ENCODE results near the gene PRDM4.
A peak's percentile ranks its signal among the peaks of the same experiment; 100 is the strongest.
"Not testable (repeated sequence)": the region's sequence is repeated elsewhere in the genome, so short reads cannot be mapped to it uniquely, and the experiment has no call there.

Gene PRDM4

DNA sequence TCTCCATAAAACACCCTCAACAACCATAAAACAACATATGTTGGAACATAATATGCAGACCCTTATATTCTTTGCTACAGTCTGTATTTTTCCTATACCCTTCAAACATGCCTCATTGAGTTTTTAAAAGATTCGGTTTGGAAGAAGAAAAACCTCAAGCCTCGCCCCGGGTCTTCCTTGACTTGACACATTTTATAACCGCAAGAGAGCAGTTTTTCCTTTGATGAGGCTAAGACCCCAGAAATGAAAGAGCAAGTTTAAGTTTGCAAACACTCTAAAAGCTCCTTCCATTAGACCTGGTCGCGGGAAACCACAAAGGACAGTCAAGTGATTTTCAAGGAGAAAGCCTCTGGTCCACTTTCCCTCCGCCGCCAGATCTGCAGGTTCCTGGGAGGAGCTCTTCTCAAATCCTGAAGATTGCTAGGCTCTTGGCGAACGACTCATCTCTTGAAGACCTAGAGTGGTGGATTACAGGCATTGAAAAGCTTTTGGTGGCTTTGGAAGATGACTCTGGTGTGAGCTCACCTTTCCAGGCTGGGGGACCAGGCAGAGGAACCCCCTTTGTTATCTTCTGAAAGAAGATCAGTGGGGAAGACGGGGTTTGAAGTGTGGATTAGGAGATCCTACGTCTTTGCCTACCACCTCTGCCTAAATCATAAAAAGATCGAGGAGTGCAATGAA lies 13.6 kb upstream of the PRDM4 start, which contains the start of gene ASCL4:
ASCL4 (plus strand) TSS at position 356 of the 681 bp plus-strand sequence. CDS start 515 bp downstream, outside the sequence.
- DNase-seq = no peak

DNA sequence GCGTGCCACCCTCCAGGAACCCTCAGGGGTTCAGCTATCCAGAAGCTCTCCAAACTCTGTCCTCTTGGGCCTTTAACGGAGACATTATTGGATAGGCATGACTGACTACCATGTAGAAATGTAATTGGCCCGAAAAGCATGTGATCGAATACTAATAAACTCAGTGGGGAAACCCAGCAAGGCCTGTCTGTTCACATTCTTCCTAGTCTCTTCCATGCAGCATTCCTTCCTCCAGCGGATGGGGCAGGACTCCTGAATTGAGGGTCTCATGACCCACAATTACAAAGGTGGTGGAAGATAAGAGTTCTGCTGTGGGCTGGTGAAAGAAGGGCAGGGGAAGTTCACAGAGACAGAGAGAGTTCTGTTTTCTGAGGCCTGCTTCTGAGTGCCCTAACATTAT lies 6.5 kb upstream of the PRDM4 start:
- no peak for DNase-seq

GRCh38 chr12:107765316-107765715 lies 4.4 kb upstream of the PRDM4 start:
- no peak for DNase-seq

DNA sequence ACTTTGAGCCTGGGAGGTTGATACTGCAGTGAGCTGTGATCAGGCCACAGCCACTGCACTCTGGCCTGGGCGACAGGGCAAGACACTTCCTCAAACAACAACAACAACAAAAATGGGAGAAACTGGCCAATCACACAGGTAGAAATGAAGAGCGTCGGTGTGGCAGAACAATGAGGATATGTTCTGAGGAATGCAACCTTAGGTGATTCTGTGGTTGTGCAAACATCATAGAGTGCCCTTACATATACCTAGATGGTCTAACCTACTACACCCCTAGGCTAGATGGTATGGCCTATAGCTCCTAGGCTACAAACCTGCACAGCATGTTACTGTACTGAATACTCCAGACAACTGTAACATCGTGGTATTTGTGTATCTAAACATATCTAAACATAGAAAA lies 3.7 kb upstream of the PRDM4 start:
- DNase-seq = no peak

DNA sequence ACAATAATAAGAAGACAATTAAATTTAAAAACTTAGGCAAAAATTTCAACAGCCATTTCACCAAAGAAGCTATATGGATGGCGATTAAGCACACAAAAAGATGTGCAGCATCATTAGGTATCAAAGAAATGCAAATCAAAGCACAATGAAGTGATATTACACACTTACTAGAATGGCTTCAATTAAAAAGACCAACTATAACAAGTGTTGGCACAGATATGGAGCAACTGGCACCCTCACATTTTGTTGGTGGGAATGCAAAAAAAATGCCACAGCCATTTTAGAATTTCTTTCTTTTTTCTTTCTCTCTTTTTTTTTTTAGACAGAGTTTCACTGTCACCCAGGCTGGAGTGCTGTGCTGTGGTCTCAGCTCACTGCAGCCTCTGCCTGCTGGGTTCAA lies 1.9 kb upstream of the PRDM4 start:
- no peak for DNase-seq

- DNase-seq = no peak
Measured at GRCh38 chr12:107761502-107761904, 566 bp upstream of the PRDM4 start.

DNA sequence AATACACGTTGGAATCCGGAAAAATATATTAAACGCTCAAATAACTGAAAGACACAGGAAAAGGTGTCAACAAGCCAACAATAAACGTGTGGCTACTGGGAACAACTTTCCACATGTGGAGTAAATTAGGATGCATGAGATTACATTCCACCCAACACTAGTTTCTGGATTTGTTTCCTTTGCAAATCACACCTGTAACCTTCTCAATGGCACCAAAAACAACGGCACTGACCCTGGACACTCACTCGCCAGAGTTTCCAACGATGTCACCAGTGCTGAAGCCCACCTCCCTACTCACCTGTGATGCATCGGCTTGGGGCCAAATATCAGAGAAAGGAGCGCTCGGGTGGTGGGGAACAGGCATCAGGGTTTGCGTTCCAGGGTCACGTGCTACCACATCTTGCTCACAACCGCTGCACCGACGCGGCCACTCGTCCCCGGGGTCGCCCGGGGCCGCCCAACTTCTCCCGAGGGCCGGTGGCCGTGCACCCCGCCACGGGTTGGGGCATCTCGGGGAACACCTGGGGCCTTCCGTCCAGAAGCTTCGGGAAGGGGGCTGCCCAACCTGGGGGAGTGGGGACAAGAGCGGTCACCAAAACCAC lies 629 bp downstream of the PRDM4 start:
- peak; percentile 44 for DNase-seq

DNA sequence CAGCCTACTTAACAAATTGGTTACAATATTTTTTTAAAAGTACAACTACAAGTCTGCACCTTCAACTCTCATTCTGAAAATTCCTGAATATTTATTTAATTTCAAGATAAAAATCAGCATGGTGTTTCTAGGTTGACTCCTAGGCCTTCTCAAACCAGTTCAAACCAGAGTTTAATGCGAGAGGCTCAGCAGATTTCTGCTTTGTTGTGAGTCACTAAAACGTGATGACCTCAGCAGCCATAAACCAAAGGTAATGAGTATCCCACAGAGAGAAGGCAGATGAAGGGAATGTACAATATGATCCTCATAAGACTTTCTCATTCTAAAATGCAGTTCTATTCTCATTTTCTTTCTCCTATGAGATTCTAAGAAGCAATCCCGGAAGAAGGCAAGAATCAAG lies 1.5 kb downstream of the PRDM4 start:
- peak; percentile 82 for DNase-seq

- no peak for DNase-seq
Measured at GRCh38 chr12:107749083-107749482, 11.9 kb downstream of the PRDM4 start.

GRCh38 chr12:107748472-107748871 lies 12.5 kb downstream of the PRDM4 start:
- DNase-seq = no peak

GRCh38 chr12:107736914-107737313 lies 24.0 kb downstream of the PRDM4 start:
- DNase-seq = no peak

DNA sequence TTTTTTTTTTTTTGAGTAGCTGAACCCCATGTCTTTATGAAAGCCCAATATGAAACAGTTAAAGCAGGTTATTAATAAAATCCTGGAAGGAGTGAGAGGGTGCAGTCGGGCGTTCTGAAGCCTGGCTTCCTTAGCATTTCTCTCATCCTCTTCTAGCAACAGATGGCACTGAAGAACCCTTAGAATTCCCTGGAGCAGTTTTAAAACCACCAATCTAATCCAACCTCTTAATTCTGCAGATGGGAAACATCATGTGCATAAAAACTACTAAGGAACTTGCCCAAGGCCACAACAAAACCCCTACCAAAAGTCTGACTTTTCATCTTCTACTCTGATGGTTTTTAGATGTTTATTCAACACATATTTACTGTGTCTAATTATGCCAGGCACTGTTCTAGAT lies 25.2 kb downstream of the PRDM4 start:
- no peak for DNase-seq

DNA sequence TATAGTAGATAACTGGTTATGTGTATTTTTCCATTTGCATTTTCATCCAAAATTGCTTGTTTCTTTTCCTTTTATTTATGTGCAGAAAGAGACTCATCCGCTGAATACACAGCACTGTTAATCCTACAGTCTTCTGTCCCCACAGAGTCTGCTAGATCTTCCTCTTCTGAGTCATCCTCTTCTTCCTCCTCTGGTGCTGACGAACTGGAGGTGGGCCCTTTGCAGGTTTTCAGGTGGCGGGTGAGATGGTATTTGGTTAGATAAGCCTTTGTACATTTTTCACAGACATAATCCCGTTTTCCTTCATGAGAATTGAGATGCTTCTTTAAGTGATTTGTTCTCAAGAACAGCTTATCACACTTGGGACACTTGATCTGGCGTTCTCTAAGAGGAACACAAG lies 26.8 kb downstream of the PRDM4 start:
- DNase-seq = no peak

- no peak for DNase-seq
Measured at GRCh38 chr12:107732365-107732764, 28.6 kb downstream of the PRDM4 start.

DNA sequence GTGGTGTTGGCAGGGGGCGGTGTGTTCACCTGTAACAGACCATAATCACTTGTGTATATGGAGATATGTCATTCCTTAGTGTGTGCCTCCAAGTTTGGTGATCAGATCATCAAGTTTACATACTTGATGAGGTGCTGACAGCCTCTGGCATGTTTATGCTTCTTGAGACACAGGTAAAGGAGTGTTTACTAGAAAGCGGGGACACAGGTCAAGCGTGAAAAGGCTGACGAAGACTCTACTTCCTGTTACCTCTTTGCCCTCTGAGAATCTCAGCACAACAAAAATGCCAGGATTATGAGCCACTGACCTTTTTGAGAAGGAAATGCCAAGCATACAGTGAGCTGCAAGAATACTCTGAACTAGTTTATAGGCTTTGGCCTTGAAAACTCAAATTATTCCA lies 29.6 kb downstream of the PRDM4 start:
- DNase-seq = no peak

DNA sequence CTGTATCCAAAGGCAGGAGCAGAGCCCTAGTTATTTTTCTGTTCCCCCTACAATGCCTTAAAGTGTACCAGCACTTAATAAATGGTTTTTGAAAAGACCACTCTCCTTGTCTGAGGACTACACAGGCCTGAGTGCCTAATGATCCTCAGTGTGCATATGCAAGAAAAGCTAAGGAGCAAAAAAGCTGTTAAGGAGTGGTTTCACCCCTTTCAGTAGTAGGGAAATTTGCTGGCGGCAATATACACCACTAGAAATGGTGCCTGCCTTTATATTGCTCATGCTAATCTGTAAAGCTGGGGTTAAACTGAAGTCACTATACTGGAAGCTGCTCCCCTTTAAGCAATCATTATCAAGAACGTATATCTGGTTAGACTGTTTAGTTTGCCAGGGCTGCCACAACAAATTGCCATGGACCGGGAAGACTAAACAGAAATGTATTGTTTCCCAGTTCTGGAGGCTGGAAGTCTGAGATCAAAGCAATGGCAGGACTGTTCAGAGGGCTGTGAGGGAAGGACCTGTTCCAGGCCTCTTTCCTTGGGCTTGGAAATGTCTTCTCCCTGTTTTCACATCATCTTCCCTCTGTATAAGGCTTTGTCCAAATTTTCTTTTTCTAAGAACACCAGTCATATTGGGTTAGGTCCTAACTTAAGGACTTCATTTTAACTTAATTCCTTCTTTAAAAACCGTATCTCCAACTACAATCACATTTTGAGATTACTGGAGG lies 30.2 kb downstream of the PRDM4 start:
- DNase-seq = no peak

- DNase-seq = not testable (repeated sequence)
Measured at GRCh38 chr12:107727742-107728141, 33.2 kb downstream of the PRDM4 start.

DNA sequence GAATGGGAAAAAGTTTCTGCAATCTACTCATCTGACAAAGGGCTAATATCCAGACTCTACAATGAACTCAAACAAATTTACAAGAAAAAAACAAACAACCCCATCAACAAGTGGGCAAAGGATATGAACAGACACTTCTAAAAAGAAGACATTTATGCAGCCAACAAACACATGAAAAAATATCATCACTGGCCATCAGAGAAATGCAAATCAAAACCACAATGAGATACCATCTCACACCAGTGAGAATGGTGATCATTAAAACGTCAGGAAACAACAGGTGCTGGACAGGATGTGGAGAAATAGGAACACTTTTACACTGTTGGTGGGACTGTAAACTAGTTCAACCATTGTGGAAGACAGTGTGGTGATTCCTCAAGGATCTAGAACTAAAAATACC lies 33.6 kb downstream of the PRDM4 start:
- not testable (repeated sequence) for DNase-seq

DNA sequence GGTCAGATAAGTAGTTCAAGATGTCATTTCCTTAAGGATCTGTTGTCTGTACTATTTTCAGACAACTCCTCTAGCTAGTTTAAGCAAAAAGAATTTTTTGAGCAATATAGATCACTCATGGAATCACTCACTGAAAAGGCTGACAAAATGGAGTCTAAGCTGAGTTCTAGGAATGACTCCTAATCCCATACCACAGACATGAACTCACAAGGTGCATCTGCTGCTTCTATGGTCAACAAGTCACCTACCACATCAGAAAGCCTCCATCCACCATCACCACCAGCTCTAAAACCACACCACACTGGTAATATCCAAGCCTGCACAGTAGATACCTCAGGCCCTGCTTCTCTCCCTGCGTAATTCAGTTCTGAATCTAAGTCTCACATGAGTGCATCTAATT lies 42.3 kb downstream of the PRDM4 start:
- DNase-seq = peak; percentile 25

- no peak for DNase-seq
Measured at GRCh38 chr12:107715780-107716179, 45.2 kb downstream of the PRDM4 start.

DNA sequence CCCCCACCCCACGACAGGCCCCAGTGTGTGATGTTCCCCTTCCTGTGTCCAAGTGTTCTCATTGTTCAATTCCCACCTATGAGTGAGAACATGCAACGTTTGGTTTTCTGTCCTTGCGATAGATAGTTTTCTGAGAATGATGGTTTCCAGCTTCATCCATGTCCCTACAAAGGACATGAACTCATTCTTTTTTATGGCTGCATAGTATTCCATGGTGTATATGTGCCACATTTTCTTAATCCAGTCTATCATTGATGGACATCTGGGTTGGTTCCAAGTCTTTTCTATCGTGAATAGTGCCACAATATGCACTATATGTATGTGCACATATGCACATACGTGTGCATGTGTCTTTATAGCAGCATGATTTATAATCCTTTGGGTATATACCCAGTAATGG lies 55.4 kb downstream of the PRDM4 start:
- not testable (repeated sequence) for DNase-seq

- no peak for DNase-seq
Measured at GRCh38 chr12:107704041-107704440, 56.9 kb downstream of the PRDM4 start.

DNA sequence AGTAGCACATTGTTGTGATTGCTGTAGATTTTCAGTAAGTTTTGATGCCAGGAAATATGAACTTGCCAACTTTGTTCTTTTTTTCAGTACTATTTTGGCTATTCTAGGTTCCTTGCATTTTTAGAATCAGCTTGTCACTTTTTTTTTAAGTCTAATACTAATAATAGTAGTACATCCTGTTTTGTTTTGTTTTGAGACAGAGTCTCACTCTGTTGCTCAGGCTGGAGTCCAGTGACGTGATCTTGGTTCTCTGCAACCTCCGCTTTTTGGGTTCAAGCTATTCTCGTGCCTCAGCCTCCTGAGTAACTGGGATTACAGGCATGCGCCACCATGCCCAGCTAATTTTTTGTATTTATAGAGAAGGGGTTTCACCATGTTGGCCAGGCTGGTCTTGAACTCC lies 58.8 kb downstream of the PRDM4 start:
- DNase-seq = no peak

- DNase-seq = not testable (repeated sequence)
Measured at GRCh38 chr12:107695772-107696171, 65.2 kb downstream of the PRDM4 start.
